ENCODE results near the gene BTNL9.
"Not testable (repeated sequence)": the region's sequence is repeated elsewhere in the genome, so short reads cannot be mapped to it uniquely, and the experiment has no call there.

DNA sequence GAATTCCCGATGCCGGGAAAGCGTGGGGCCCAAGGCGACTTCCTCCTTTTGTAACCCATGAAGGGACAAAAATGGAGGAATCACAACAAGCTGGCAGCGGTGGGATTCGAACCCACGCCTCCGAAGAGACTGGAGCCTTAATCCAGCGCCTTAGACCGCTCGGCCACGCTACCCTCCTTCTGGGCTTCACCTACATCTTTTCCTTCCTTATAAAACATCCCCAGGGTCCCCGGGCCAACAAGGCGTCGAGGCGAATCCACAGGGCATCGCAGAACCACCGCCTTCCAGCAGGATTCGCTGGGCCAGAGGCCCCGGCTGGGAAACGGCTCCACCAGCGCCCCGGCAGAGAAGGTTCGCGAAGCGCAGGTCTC lies 57.3 kb downstream of the BTNL9 start:
- not testable (repeated sequence) for TF ChIP-seq POLR2AphosphoS5, SPI1, POLR2A, POU2F2, TAF1 (IDR thresholded peaks at IDR 0.05; ENCODE audit: low read depth, low read length)

Measured in GM12891 (cell line).